GM20431 (cell line): ENCODE data around the gene SEPHS2.
"Not testable (repeated sequence)": the region's sequence is repeated elsewhere in the genome, so short reads cannot be mapped to it uniquely, and the experiment has no call there.

Source experiments
- in situ Hi-C: fragments of 300-500 bp; cut with MseI, MboI; formaldehyde crosslinking; loops from one replicate; pipeline ENCODE4 v1.15.0; 2020; ENCODE audit warnings: low sequenced_read_pairs; ENCODE audit not compliant: unreplicated experiment

Gene SEPHS2, protein sequence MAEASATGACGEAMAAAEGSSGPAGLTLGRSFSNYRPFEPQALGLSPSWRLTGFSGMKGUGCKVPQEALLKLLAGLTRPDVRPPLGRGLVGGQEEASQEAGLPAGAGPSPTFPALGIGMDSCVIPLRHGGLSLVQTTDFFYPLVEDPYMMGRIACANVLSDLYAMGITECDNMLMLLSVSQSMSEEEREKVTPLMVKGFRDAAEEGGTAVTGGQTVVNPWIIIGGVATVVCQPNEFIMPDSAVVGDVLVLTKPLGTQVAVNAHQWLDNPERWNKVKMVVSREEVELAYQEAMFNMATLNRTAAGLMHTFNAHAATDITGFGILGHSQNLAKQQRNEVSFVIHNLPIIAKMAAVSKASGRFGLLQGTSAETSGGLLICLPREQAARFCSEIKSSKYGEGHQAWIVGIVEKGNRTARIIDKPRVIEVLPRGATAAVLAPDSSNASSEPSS

DNA sequence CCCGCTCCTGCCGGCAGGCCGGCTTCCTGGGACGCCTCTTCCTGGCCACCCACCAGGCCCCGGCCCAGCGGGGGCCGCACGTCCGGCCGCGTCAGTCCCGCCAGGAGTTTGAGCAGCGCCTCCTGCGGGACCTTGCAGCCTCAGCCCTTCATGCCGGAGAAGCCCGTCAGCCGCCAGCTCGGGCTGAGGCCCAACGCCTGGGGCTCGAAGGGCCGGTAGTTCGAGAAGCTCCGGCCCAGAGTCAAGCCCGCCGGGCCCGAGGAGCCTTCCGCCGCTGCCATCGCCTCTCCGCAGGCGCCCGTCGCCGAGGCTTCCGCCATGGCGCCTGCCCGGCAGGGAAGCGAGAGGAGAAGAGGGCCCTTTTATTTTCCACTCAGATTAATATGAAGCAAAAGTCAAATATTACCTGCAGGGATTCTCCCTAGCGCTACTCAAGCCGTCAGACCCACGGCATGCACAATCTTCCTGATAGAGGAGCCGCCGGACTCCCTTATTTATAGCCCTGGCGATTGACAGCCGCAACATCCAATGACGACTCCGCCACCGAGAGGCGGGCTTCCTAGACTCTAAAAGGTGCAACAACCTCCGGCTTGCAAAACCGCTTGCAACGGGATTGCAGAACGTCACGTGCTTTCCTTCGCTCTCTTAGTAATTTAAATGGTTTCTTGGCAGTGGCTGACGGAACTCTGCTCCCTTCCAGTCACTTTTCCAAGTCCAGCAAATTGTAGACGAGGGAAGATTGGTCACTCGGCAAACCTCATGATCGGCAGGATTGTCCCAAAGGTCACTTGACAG is at the start of gene SEPHS2:
SEPHS2 (minus strand) TSS at position 467 of the 795 bp plus-strand sequence; CDS start at position 320, 147 bp downstream.
- in situ Hi-C loops = loop anchor here (25.0 kb wide), 1 partner anchor 167 kb away; the partner anchor contains the start of gene ZNF689

DNA sequence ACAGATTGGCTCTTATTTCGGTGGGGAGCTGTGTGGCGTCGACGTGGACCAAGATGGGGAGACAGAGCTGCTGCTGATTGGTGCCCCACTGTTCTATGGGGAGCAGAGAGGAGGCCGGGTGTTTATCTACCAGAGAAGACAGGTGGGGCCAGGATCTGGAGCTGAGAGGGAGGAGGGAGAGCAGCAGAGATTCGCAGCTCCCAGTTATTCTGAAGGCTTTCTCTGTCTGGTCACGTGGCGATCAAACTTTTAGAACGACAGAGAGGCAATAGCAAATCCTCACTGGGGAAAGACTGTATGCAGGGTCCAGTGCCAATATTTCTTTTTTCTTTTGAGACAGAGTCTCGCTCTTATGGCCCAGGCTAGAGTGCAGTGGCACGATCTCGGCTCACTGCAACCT is 49.0 kb upstream of the SEPHS2 start:
- in situ Hi-C loops = no loop called here

DNA sequence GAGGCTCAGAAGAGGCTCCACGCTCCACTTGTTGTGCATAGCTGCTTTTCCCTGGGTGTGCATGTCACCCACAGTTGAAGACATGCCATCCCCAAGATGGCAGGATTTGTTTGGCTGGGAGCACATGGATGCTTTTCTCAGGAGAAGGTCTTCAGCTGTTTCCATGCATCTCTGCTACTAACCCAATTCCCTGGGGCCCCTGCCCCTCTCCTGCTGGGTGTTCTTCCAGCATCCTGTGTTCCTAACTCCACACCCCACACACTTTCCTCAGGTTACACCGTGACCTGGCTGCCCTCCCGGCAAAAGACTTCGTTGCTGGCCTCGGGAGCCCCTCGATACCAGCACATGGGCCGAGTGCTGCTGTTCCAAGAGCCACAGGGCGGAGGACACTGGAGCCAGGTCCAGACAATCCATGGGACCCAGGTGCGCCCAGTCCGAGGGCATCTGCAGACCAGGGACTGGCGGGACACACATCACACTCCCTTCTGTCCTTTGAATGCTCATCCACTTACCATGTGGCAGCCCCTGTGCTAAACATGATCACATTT is 48.3 kb upstream of the SEPHS2 start:
- in situ Hi-C loops = no loop called here

DNA sequence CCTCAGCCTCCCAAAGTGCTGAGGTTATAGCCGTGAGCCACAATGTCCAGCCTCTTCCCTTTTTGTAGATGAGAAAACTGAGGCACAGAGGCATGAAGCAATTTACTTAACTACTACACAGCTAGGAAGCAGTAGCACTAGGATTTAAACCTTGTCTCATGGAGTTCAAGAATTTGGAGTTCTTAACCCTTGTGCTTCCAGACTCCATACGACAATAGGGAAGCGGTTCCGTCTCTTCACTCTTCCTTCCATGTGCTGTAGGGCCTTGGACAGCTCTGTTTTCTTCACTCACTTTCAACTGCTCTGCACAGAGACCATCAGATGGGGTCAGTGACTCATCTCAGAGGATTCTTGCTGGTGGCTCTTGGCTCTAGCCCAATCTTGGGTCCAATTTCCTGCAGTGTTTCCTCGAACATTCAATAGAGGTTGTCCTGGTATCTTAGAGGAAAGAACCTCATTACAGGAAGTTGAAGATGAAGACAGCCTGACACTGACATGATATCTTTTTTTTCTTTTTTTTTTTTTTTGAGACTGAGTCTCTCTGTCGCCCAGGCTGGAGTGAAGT is 46.2 kb upstream of the SEPHS2 start:
- in situ Hi-C loops = no loop called here

DNA sequence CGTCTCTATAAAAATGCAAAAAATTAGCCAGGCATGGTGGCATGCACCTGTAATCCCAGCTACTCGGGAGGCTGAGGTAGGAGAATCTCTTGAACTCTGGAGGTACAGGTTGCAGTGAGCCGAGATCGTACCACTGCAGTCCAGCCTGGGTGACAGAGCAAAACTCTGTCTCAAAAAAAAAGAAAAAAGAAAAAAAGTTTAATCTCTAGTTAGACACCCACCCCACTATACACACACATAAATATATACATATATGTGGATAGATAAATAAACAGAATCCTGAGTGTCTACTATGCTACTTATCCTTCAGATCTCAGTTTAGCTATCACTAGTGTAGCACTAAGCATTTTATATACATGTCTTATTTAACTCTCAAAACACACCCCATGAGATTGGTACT is 45.6 kb upstream of the SEPHS2 start:
- in situ Hi-C loops = no loop called here

DNA sequence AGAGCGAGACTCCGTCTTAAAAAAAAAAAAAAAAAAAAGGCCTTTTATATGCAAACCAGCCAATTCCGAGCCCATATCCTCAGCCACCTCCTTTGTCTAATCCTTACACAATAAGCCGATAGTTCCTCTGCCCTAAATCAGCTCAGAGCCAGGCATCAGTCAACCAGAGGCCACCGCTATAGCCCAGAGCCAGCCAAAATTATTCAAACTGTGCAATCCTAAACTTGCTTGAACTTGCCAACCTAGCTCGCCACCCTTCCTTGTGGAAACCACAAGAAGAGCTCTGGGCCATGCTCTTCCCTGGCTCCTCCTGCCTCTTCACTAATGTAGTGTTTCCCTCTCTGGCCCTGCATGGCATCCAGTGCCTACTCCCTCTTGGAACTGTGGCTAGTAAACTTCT is 44.5 kb upstream of the SEPHS2 start:
- in situ Hi-C loops = no loop called here

DNA sequence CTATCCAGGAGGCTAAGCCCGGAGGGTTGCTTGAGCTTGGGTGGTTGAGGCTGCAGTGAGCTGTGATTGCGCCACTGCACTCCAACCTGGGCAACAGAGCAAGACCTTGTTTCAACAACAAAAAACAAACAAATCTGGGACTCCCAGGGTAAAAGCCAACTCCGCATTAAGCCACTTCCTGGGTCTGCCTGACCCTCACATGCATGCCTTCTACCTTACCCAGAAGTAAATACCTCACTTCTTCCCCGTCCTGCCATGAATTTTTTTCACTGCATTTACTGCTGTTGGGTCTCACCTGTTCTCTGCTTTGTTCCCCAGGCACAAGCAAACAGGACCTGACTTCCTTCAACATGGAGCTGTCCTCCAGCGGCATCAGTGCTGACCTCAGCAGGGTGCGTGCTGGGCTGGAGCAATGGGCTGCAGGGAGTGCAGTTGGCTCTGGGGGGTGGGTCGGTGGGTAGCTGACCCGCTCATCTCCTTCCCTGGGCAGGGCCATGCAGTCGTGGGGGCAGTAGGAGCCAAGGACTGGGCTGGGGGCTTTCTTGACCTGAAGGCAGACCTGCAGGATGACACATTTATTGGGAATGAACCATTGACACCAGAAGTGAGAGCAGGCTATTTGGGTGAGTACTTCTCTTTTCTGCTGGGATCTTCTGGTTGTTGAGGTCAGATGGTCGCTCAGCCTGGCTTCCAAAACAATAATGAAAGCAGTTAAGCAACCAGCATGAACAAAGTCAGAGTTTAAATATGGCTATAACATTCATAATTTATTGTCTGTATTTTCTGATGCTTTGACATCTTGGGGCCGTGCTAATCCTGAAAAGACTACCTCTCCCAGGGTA is 43.3 kb upstream of the SEPHS2 start:
- in situ Hi-C loops = no loop called here

DNA sequence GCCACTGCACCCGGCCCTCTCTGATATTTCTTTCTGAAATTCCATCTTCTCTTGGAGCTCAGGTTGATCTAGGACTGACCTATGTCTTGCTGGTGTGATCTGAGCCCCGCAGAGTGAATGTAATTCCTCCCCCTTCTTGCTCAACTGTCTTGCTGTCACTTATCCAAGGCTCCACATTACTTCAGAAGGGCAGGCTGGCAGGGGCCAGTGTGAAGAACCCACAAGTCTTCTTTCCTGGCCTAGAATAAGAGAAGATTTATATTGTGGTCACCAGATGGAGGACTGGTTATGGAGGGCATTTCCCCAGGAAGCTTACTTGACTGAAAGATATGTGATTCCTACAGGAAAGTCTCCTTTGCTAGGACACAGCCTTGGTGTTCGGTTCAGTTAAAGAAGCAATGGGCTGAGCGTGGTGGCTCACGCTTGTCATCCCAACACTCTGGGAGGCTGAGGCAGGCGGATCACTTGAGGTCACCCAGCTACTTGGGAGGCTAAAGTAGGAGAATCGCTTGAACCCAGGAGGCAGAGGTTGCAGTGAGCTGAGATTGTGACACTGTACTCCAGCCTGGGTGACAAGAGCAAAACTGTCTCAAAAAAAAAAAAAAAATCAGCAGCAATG is 40.3 kb upstream of the SEPHS2 start:
- in situ Hi-C loops = no loop called here

DNA sequence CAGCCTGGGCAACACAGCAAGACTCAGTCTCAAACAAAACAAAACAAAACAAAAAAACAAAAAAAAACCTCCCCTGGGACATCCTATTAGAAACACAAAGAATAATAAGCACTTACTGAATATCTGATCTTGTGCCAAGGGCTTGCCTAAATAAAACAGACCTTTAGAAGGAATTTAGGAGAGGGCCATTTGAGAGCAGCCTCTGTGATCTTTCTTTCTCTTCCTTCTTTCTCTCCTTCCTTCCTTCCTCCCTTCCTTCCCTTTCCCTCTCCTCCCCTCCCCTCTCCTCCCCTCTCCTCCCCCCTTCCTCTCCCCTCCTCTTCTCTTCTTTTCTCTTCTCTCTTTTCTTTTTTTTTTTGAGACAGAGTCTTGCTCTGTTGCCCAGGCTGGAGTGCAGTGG is 39.2 kb upstream of the SEPHS2 start:
- in situ Hi-C loops = no loop called here

DNA sequence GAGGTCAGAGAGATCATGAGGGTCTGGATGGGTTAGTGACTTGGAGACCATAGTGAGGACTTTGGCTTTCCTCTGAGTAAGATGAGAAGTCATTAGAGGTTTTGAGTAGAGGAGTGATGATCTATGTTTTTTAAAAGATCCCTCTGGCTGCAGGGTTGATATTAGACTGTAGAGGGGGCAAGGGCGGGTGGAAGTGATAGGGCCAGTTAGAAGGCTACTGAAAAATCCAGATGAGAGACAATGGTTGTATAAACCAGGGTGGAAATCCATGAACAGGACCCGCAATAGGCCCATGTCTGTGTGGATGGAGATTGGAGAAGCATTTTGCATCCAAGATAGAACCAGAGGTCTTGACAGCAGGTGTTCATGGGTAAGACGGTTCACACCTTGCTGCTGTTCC is 36.7 kb upstream of the SEPHS2 start:
- in situ Hi-C loops = no loop called here

DNA sequence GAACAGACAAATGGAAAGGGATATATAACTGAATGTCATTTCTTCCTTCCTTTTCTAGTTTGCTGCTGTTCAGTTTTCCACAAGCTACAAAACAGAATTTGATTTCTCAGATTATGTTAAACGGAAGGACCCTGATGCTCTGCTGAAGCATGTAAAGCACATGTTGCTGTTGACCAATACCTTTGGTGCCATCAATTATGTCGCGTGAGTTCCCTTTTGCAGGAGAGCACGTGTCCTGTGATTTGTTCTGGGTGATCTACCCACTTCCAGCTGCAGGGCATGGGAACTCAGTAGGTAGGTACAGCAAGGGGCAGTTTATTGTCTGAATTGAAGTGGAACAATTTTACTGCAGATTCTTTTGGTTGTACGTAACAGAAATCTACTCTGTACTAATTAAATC is 35.7 kb upstream of the SEPHS2 start:
- in situ Hi-C loops = no loop called here

DNA sequence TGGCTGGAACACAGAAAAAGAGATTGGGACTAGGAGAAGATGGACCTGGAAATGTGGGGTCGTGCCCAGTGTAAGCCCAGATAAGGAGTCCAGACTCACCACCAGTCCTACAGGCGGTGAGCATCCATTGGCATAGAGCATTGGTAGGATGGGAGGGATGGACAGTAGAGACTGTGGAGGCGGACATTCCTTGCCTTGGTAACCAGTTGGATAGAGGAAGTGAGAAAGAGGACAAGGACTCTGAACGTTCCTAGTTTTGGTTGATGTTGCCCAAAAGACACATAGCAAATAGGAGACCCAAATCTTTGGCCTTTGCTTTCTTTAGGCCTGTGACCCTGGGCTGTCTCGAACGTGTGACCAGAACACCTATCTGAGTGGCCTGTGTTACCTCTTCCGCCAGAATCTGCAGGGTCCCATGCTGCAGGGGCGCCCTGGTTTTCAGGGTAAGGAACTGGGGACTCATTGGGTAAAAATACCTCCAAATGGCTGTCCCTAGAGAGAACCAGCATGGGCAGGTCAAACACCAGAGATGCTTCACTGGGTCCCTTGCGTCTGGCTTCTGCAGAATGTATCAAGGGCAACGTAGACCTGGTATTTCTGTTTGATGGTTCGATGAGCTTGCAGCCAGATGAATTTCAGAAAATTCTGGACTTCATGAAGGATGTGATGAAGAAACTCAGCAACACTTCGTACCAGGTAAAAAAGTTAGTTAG is 33.2 kb upstream of the SEPHS2 start:
- in situ Hi-C loops = no loop called here

DNA sequence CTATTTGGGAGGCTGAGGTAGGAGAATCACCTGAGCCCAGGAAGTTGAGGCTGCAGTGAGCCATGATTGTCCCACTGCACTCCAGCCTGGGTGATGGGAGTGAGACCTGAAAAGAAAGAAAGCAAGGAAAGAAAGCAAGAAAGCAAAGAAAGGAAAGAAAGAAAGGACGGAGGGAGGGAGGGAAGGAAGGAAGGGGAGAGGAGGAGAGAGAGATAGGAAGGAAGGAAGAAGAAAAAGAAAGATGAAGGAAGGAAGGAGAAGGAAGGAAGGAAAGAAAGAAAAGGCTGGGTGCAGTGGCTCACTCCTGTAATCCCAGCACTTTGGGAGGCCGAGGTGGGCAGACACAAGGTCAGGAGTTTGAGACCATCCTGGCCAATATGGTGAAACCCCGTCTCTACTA is 32.1 kb upstream of the SEPHS2 start:
- in situ Hi-C loops = not testable (repeated sequence)

DNA sequence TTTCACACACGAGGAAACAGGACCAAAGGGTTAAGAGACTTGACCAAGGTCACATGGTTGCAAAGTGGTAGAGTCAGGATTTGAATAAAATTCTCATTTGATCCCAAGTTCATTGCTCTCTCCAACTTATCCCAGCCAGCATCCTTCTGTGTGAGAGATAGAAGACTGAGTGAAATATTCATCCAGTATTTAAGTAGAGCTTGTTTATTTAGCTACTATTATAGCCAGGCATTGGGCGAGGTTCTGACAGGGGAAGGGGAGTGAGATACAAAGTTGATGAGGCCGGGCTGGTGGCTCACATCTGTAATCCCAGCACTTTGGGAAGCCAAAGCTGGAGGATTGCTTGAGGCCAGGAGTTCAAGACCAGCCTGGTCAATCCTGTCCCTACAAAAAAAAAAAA is 31.3 kb upstream of the SEPHS2 start:
- in situ Hi-C loops = no loop called here

DNA sequence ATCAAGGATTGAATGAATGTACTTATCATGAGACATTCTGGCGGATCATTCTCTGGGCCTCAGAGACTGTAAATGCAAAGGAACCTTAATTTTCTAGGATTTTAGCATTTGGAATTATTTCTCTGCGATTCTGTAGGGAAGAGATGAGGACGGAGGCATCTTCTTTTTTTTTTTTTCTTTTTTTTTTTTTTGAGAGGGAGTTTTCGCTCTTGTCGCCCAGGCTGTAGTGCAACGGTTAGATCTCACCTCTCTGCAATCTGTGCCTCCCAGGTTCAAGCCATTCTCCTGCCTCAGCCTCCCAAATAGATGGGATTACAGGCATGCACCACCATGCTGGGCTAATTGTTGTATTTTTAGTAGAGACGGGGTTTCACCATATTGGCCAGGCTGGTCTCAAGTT is 29.0 kb upstream of the SEPHS2 start:
- in situ Hi-C loops = no loop called here

DNA sequence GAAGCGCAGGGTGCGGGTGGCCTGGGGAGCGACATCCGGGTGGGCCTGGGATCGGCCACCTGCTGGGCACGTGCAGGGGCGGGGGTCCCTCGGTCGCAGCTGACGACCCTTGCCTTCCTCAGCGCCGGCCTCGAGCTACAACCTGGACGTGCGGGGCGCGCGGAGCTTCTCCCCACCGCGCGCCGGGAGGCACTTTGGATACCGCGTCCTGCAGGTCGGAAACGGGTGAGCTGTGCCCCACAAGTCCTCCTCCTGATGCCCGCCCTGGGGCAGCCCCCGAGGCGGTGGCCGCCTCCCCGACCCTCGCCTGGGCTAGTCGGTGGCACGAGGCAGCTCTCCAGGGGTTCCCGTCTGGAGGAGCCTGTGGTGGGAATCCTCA is 28.4 kb upstream of the SEPHS2 start:
- in situ Hi-C loops = no loop called here

DNA sequence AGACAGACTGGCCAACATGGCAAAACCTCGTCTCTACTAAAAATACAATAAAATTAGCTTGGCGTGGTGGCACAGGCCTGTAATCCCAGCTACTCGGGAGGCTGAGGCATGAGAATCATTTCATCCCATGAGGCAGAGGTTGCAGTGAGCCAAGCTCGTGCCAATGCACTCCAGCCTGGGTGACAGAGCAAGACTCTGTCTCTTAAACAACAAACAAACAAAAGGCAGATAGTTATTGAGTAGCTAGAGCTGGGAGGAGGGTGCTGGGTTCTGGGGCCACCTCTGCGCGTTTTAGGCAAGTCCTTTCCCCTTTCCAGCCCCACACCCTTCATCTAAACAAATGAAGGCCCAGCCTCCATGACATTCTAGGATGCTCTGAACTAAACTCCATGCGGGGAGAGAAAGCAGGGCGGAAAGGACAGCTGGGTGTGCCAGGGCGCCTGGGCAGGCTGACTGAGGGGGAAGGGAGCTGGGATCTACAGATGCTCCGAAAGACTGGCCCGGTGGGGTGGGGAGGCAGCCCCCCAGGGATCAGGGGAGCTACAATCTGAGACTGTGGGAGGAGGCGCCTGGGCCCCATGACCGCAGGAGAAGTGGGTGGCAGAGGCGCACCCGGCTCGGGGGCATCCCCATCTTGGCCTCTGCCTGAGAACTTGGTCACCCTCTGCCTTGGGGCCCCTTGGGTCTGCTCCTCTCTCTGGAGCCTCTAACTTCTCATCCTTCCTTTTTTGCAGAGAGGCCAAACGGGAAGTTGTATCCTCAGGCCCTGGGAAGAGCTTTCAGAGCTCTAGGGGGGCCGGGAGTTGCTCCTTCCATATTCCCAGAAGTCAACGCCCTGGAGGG is 27.8 kb upstream of the SEPHS2 start:
- in situ Hi-C loops = no loop called here

DNA sequence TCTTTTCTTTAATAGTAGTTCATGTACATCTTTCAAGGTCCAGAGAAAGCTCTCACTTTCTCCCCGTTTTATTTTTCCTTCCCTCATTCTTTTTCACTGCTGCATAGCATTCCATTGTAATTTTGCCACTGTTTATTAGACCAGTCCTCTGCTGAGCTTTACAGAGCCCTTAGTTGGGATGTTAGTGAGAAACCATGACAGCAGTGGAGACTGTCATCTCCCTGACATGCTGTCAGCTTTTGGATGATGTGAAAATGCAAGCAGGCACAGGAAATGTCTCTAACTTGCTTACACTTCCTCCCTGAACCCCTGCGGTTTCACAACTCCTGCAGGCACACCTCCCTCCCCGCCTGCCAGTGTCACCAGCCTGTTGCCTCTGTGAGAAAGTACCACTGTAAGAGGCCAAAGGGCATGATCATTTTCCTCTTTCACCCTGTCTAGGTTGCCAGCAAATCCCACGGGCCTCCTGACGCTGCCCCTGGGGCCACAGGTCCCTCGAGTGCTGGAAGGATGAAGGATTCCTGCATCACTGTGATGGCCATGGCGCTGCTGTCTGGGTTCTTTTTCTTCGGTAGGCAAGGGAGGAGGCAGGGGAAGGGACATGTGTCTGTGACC is 26.8 kb upstream of the SEPHS2 start, which contains the start of gene ITGAL:
ITGAL (plus strand) TSS at position 415 of the 615 bp plus-strand sequence; CDS start at position 511, 96 bp downstream.
- in situ Hi-C loops = no loop called here
